Skeletal muscle cell (primary cell): ENCODE results near the gene NAT16.

ENCODE experiments used
- DNase-seq: peaks from one replicate; pipeline ENCODE4 v3.0.0-alpha.2; 2010; ENCODE audit warnings: low read depth
- H3K4me3 ChIP-seq: 2 replicates; pipeline ENCODE4 v1.5.1; 2011; ENCODE audit warnings: low read depth, mild to moderate bottlenecking, control low read depth, low read length, moderate library complexity

NAT16 gene

GRCh38 chr7:101172854-101173751 is 7.0 kb downstream of the NAT16 start:
- peak overlapping the region; percentile 27 for H3K4me3 ChIP-seq
- DNase-seq: no peak

GRCh38 chr7:101172005-101172853 is 7.9 kb downstream of the NAT16 start:
- DNase-seq: no peak
- peak overlapping the region; percentile 16 for H3K4me3 ChIP-seq

- no peak for DNase-seq
- no peak overlapping the region for H3K4me3 ChIP-seq
These were observed 8.7 kb downstream of the NAT16 start for GRCh38 chr7:101171442-101171837.

- no peak for DNase-seq
- H3K4me3 ChIP-seq: no peak overlapping the region
These were observed 9.3 kb downstream of the NAT16 start for GRCh38 chr7:101170617-101171441.

GRCh38 chr7:101169838-101170551 is 10.1 kb downstream of the NAT16 start:
- DNase-seq: no peak
- peak overlapping the region; percentile 20 for H3K4me3 ChIP-seq

- H3K4me3 ChIP-seq: peak overlapping the region; percentile 20
These were observed 10.8 kb downstream of the NAT16 start for GRCh38 chr7:101169110-101169837.

GRCh38 chr7:101168412-101169049 is 11.6 kb downstream of the NAT16 start:
- no peak overlapping the region for H3K4me3 ChIP-seq
- no peak for DNase-seq

More at GRCh38 chr7:101169110-101169837, 10.8 kb downstream of the NAT16 start:
- DNase-seq: no peak

- DNase-seq: no peak
- H3K4me3 ChIP-seq: no peak overlapping the region
These were observed 12.3 kb downstream of the NAT16 start for GRCh38 chr7:101167645-101168411.

- DNase-seq: no peak
- H3K4me3 ChIP-seq: peak overlapping the region; percentile 0
These were observed 13.0 kb downstream of the NAT16 start for GRCh38 chr7:101166909-101167644.

- H3K4me3 ChIP-seq: peak overlapping the region; percentile 0
- no peak for DNase-seq
These were observed 13.5 kb downstream of the NAT16 start for GRCh38 chr7:101166648-101166908.

- DNase-seq: no peak
- H3K4me3 ChIP-seq: peak overlapping the region; percentile 43
These were observed 14.0 kb downstream of the NAT16 start for GRCh38 chr7:101165958-101166647.

- H3K4me3 ChIP-seq: peak within 1 kb of the TSS; percentile 43
- peak; percentile 84 for DNase-seq
These were observed 14.8 kb downstream of the NAT16 start, which contains the start of gene VGF for GRCh38 chr7:101165075-101165957. TSS of gene VGF (minus strand) at chr7:101165569. CDS start at chr7:101164843, 726 bp downstream.

- DNase-seq: no peak
- H3K4me3 ChIP-seq: peak overlapping the region; percentile 43
These were observed 15.8 kb downstream of the NAT16 start for GRCh38 chr7:101164071-101164840.

- DNase-seq: no peak
- H3K4me3 ChIP-seq: peak overlapping the region; percentile 43
These were observed 16.6 kb downstream of the NAT16 start for GRCh38 chr7:101163279-101164070.
